ENCODE measurements around the gene FCN3.

The FCN3 gene

DNA sequence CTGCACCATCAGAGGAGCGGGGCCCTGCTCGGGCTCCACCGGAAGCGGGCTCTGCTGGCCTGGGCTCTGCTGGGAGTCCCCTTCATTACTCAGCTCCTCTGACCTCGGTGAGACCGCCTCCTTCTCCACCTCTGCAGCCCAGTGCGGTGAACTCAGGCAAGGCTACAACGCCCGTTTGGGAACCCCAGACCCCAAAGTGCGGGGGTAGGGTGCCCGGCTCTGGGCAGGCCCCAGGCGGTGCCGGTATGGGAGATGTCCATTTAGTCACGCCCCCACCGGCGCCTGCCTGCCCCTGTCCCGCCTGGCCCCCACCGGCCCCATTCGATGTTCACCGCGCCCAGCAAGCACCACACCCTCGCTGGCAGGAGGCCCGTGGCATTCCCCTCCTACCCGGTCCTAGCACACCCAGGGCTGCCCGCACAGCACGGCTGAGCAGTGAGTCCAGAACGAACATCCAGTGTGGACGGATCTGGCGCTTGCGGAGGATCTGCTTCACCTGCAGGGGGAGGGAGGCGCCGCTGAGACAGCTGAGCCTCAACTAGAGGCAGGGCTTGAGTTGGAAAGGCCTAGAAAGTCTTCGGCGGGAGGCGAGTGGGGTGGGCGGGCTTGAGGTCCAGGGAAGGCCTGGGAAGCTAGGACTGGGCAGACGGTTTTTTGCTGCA is 17.9 kb downstream of the FCN3 start:
- DNase-seq = no peak

DNA sequence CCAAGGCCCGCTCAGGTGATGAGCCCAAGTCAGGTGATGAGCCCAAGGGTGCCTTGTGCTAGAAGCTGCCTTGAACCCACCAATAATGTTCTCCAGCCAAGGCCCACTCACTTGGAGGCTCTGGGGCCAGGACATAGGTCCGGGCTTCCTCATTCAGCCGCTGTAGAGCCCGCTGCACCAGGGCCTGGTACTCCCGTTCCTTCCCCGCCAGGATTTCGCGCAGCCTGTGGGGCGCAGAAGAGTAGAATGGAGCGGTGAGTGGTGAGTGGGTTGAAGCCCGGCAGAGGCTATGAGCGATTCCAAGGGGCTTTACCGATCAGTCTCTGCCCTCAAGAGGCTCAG is 18.4 kb downstream of the FCN3 start:
- no peak for DNase-seq

DNA sequence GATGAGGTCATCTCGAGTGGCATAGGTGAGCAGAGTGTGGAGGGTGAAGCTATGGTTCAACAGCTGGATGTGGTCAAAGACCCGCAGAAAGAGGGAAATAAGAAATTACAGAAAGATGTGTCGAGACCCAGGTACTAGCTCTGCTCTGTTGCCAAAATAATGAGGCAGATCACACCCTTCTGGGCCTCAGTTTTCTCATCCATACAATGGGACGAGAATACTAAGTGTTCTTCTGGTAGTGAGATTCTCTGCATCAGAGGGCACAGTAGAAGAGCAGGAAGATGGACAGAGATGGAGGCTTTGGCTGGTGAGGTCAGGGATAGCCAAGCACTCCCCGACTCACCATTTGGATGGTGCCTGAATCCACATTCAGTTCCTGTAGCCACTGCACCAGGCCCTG is 18.9 kb downstream of the FCN3 start:
- DNase-seq = no peak

- DNase-seq = no peak
Measured at GRCh38 chr1:27353629-27354028, 21.0 kb downstream of the FCN3 start.

DNA sequence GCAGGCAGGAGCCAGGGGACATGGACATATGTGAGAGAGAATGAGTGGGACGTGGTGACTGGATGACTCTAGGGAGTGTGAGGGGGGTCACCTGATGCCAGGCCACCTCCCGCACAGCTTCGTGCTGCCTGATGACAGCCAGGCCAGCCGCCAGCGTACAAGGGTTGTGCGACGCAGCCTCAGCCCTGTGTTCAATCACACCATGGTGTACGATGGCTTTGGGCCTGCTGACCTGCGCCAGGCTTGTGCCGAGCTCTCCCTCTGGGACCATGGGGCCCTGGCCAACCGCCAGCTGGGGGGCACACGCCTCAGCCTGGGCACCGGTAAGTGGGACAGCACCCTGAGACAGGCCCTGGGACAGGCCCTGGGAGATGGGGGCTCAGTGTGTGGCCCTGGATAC is 21.5 kb downstream of the FCN3 start:
- DNase-seq = no peak

DNA sequence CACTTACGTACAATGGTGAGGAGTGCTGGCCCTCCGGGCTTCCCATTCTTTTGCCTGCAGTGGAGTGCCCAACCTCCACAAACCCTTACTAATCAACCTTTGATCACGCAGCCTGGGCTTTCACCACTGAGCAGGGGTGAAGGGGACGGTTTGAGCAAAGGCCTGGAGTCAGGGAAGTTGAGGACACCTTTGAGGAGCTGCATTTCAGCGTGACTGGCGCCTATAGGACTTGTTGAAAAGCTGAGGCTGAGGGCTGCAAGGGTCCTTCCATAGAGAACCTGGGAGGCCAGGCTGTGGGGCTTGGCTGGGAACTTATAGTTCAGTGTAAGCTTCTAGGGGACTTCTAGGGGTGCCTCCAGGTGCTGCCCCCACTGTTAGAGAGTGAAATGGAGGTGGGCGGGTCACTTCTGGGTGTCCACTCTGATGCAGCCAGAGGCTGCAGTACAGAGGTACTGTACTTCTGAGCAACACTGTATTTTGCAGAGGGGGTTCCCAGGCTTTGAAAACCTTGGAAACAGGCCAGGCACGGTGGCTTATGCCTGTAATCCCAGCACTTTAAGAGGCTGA is 23.0 kb downstream of the FCN3 start:
- no peak for DNase-seq

GRCh38 chr1:27350663-27351540 is 23.7 kb downstream of the FCN3 start:
- peak; percentile 81 for DNase-seq

GRCh38 chr1:27349784-27350662 is 24.6 kb downstream of the FCN3 start:
- peak; percentile 85 for DNase-seq

DNA sequence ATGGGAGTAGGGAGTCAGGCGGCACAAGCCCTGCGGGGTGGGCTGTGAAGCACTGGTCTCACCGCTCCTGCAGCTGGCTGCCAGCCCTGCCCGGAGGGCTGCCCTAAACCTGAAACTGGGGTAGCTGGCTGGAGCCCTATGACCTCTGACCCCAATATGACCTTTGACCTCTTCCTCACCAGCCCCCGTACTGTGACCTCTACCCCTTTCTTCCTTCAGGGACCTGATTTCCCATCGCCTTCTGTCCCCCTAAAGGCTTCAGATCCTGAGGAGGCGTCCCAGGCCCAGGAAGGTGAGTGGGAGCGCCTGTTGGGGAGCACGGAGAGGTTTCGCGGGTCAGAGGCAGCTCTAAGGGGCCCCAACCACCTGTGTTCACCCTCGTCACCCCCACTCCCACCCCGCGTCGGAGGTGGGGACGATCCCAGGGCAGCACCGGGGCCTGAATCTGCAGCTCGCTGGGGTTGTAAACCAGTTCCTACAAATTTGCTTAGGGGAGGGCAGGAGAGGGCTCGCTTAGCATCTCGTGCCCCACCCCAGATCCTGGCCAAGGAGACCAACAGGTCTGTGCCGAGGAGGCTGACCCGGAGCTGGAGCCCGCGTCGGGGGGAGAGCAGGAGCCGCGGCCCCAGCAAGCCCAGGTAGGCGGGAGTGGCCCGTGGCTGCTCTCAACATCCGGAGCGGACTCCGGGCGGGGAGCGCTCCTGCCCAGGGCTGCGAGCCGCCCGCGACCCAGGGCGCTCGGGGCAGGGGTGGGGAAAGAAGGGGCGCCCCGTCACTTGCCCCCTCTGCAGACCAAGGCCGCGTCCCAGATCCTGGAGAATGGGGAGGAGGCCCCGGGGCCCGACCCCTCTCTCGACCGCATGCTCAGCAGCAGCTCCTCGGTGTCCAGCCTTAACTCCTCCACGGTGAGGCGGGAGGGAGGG is 25.5 kb downstream of the FCN3 start:
- DNase-seq = peak; percentile 71

DNA sequence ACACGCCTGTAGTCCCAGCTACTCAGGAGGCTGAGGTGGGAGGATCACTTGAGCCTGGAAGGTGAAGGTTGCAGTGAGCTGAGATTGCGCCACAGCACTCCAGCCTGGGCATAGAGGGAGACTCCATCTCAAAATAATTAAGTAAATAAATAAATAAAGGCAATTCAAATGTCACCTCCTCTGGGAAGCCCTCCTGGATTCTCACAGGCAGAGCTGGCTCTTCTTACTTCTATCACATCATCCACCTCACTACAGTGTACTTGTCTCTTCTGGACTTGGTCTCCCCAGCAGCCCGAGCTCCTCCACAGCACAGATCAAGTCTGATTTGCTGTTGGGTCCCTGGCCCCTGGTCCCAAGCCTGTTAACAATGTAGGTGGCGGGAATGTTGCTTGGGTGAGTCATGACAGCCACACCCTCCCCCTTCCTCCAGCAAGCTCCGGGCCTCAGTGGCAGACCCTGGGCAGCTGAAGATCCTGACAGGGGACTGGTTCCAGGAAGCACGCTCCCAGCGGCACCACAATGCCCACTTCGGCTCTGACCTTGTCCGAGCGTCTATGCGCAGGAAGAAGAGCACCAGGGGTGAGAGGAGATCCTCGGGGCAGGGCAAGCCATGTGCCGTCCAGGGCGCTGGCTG is 27.5 kb downstream of the FCN3 start:
- no peak for DNase-seq

DNA sequence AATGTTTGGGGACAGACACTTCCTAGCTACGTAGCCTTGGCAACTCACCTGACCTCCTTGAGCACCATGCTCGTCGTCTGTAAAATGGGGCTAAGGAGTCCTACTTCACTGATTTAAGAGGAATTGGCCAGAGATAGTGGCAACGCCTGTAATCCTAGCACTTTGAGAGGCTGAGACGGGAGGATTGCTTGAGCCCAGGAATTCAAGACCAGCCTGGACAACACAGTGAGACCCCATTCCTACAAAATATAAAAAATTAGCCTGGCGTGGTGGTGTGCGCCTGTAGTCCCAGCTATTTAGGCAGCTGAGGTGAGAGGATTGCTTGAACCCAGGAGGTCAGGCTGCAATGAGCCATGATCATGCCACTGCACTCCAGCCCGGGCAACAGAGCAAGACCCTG is 28.3 kb downstream of the FCN3 start:
- no peak for DNase-seq

- no peak for DNase-seq
Measured at GRCh38 chr1:27345272-27345671, 29.4 kb downstream of the FCN3 start.

- no peak for DNase-seq
Measured at GRCh38 chr1:27343639-27344025, 31.0 kb downstream of the FCN3 start.

DNA sequence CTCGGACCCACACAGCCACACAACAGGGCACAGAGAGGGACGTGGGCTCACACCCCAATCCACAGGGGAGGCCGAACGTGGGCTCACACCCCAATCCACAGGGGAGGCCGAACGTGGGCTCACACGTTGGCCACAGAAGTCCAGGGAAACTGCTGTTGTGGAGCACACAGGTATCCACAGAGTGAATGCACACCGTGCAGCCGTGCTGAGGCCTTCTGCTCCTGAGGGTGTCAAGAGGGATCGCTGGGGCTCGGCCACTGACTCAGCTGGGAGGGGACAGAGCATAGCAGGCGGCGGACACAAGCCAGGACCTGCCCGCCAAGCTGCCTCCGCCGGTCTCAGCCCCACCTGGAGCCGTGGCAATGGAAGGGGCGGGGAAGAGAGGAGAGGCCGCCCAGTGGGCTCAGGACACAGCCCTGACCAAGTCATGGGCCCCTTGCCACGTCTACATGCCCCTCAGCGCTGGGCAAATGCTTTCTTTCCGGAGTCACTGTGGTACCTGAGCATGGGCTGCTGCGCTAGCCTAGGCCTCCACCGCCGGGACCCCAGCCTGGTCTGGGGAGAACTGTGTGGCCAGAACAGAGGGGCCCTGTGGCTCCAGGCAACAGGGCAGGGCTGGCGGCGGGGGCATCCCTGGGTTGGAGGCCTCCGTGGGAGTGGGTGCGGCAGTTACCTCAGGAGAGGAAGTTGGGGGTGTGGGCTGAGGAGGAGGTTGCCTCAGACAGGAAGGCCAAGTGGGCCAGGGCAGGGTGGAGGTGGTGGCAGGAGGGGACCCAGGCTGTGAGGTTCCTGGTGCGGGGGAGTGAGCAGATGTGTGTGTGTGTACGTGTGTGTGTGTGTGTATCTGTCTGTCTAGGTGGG is 31.6 kb downstream of the FCN3 start:
- DNase-seq = no peak

DNA sequence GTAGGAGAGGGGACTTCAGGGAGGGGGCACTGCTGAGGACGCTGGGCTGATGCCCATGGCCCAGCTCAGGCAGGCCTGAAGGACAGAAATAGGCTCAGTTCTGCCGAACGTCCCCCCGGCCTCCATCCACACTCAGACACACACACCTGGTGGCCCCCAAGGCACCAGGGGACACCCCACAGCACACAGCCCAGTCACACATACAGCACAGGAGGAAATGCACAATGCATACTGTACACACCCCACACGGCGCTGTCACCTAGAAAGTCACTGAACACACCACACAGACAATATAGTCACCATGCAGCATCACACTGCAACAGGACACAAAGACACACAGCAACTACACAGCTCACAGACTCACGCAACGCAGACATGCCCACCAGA is 32.2 kb downstream of the FCN3 start:
- DNase-seq = no peak

DNA sequence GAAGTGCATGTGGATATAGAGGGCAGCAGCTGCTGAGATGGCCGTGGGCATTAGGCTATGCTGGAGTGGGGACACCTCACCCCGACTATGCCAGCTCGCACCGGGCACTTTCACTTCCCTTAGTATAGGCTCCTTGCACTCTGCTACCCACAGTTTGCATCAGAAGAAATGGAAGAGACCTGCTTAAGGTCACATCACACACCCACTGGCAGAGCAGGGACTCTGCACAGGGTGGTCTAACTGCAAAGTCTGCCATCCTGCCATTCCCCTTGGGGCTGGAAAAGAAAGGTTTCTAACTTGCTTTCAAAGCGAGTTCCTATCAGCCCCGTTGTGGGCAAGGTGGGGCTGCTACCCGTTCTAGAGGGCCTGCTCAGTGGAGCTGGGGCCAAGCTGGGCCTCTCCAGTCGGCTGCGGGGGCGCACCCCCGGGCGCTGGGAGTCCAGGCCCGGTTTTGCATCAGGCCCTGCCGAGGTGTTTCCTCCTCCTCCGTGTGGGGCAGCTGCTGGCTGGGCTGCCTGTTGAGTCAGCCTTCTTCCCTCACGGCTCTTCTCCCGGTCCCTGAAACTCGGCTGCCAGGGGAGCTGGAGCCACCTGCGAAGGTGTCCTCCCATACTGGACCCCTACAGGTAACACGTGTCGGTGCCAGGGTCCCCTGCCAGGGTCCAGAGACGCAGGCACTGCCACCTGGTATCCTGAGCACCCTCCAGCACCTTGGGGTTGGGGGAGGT is 32.9 kb downstream of the FCN3 start, which contains the start of gene SYTL1:
TSS of gene SYTL1 (plus strand) at position 498 of the 728 bp plus-strand sequence. CDS start 3,313 bp downstream, outside the sequence.
- no peak for DNase-seq

GRCh38 chr1:27339213-27339612 is 35.4 kb downstream of the FCN3 start:
- no peak for DNase-seq

- DNase-seq = no peak
Measured at GRCh38 chr1:27338751-27339150, 35.9 kb downstream of the FCN3 start.

- no peak for DNase-seq
Measured at GRCh38 chr1:27336756-27337155, 37.9 kb downstream of the FCN3 start.

All from eye (tissue), 1 donor.